ENCODE data around the gene SWT1. TPM values are rescaled to one million over a fixed set of nuclear protein-coding genes. Genes with fewer than 3 reads are reported as not detected.

The SWT1 gene
- 1 to 10 TPM; 3.7 to 3.9 TPM for total RNA-seq

- ChIA-PET POLR2A (no interaction called here), CTCF (interaction anchor here (1.3 to 3.8 kb wide), 2 partner anchors 13 to 161 kb away, joined by 3 to 20 read pairs; partner anchors contain the start of gene IVNS1ABP)
- Mint-ChIP-seq H3K27ac (peak within 1 kb of the TSS; percentile 99), H3K4me3 (peak within 1 kb of the TSS; percentile 99), H3K4me1 (peaks cover 57% of the 10 kb centered on the region), H3K36me3 (ENCODE audit: low read depth) (peaks cover 8% of the 10 kb centered on the region), H3K27me3 (no peaks in the 10 kb centered on the region), H3K9me3 (no peaks in the 10 kb centered on the region)
- peak; percentile 99 for DNase-seq
These were observed at the start of gene SWT1, which contains the start of gene TRMT1L for GRCh38 chr1:185156854-185157598. SWT1 (plus strand) TSS chr1:185157167; CDS start chr1:185160842, 3,675 bp downstream. TRMT1L (minus strand) TSS chr1:185156953; CDS start chr1:185156712, 241 bp downstream.

- Mint-ChIP-seq H3K27ac (no peak overlapping the region), H3K9me3 (peaks cover 19% of the 10 kb centered on the region), H3K27me3 (no peaks in the 10 kb centered on the region), H3K4me3 (no peak overlapping the region), H3K36me3 (ENCODE audit: low read depth) (peaks cover 10% of the 10 kb centered on the region), H3K4me1 (no peaks in the 10 kb centered on the region)
- ChIA-PET POLR2A (no interaction called here), CTCF (interaction anchor here (0.6 kb wide), 1 partner anchor 205 kb away, joined by 3 read pairs; no protein-coding TSS in a partner anchor)
- no peak for DNase-seq
These were observed 48.6 kb upstream of the SWT1 start for GRCh38 chr1:185108321-185108720.

- CTCF ChIA-PET: no interaction called here
These were observed 46.8 kb upstream of the SWT1 start for GRCh38 chr1:185110145-185110544.

GRCh38 chr1:185111873-185112272 lies 45.1 kb upstream of the SWT1 start:
- no peaks in the 10 kb centered on the region for H3K4me1 Mint-ChIP-seq
- no peaks in the 10 kb centered on the region for H3K27me3 Mint-ChIP-seq
- H3K9me3 Mint-ChIP-seq: peaks cover 14% of the 10 kb centered on the region
- ChIA-PET POLR2A (no interaction called here), CTCF (no interaction called here)
- no peak for DNase-seq
- H3K4me3 Mint-ChIP-seq: no peak overlapping the region
- H3K36me3 Mint-ChIP-seq (ENCODE audit: low read depth): peaks cover 9% of the 10 kb centered on the region
- no peak overlapping the region for H3K27ac Mint-ChIP-seq

More at GRCh38 chr1:185110145-185110544, 46.8 kb upstream of the SWT1 start:
- Mint-ChIP-seq H3K4me3 (no peak overlapping the region), H3K36me3 (ENCODE audit: low read depth) (peaks cover 7% of the 10 kb centered on the region), H3K27ac (no peak overlapping the region), H3K4me1 (no peaks in the 10 kb centered on the region), H3K27me3 (no peaks in the 10 kb centered on the region), H3K9me3 (peaks cover 19% of the 10 kb centered on the region)
- POLR2A ChIA-PET: no interaction called here
- DNase-seq: no peak

GRCh38 chr1:185112356-185112755 lies 44.6 kb upstream of the SWT1 start:
- CTCF ChIA-PET: no interaction called here
- Mint-ChIP-seq H3K4me1 (no peaks in the 10 kb centered on the region), H3K9me3 (peaks cover 11% of the 10 kb centered on the region), H3K27me3 (no peaks in the 10 kb centered on the region), H3K36me3 (ENCODE audit: low read depth) (peaks cover 13% of the 10 kb centered on the region), H3K4me3 (no peak overlapping the region), H3K27ac (no peak overlapping the region)
- POLR2A ChIA-PET: no interaction called here
- DNase-seq: no peak

- no peak overlapping the region for H3K27ac Mint-ChIP-seq
- no peak for DNase-seq
- no peaks in the 10 kb centered on the region for H3K27me3 Mint-ChIP-seq
- peaks cover 54% of the 10 kb centered on the region for H3K36me3 Mint-ChIP-seq (ENCODE audit: low read depth)
- peaks cover 2% of the 10 kb centered on the region for H3K9me3 Mint-ChIP-seq
- H3K4me3 Mint-ChIP-seq: no peak overlapping the region
- ChIA-PET CTCF (no interaction called here), POLR2A (no interaction called here)
- no peaks in the 10 kb centered on the region for H3K4me1 Mint-ChIP-seq
These were observed 27.3 kb upstream of the SWT1 start for GRCh38 chr1:185129708-185130107.

- no peak for DNase-seq
- no peaks in the 10 kb centered on the region for H3K4me1 Mint-ChIP-seq
- no peak overlapping the region for H3K27ac Mint-ChIP-seq
- H3K4me3 Mint-ChIP-seq: no peak overlapping the region
- H3K27me3 Mint-ChIP-seq: no peaks in the 10 kb centered on the region
- POLR2A ChIA-PET: no interaction called here
- CTCF ChIA-PET: no interaction called here
- H3K9me3 Mint-ChIP-seq: peaks cover 2% of the 10 kb centered on the region
- H3K36me3 Mint-ChIP-seq (ENCODE audit: low read depth): peaks cover 52% of the 10 kb centered on the region
These were observed 24.4 kb upstream of the SWT1 start for GRCh38 chr1:185132534-185132933.

- CTCF ChIA-PET: no interaction called here
- Mint-ChIP-seq H3K27ac (no peak overlapping the region), H3K9me3 (no peaks in the 10 kb centered on the region), H3K4me1 (no peaks in the 10 kb centered on the region), H3K4me3 (no peak overlapping the region), H3K36me3 (ENCODE audit: low read depth) (peaks cover 51% of the 10 kb centered on the region), H3K27me3 (no peaks in the 10 kb centered on the region)
- DNase-seq: no peak
- POLR2A ChIA-PET: no interaction called here
These were observed 18.9 kb upstream of the SWT1 start for GRCh38 chr1:185137896-185138545.

- Mint-ChIP-seq H3K9me3 (no peaks in the 10 kb centered on the region), H3K4me3 (no peak overlapping the region), H3K27ac (no peak overlapping the region), H3K4me1 (no peaks in the 10 kb centered on the region), H3K36me3 (ENCODE audit: low read depth) (peaks cover 43% of the 10 kb centered on the region), H3K27me3 (no peaks in the 10 kb centered on the region)
- ChIA-PET CTCF (no interaction called here), POLR2A (no interaction called here)
- DNase-seq: no peak
These were observed 17.7 kb upstream of the SWT1 start for GRCh38 chr1:185139246-185139645.

GRCh38 chr1:185144233-185144632 lies 12.7 kb upstream of the SWT1 start:
- Mint-ChIP-seq H3K4me1 (no peaks in the 10 kb centered on the region), H3K36me3 (ENCODE audit: low read depth) (peaks cover 45% of the 10 kb centered on the region), H3K4me3 (no peak overlapping the region), H3K9me3 (no peaks in the 10 kb centered on the region), H3K27ac (no peak overlapping the region), H3K27me3 (no peaks in the 10 kb centered on the region)
- CTCF ChIA-PET: no interaction called here
- POLR2A ChIA-PET: no interaction called here
- no peak for DNase-seq

GRCh38 chr1:185151215-185151614 lies 5.8 kb upstream of the SWT1 start:
- no peaks in the 10 kb centered on the region for H3K9me3 Mint-ChIP-seq
- no peaks in the 10 kb centered on the region for H3K27me3 Mint-ChIP-seq
- no peak overlapping the region for H3K27ac Mint-ChIP-seq
- DNase-seq: no peak
- CTCF ChIA-PET: no interaction called here
- POLR2A ChIA-PET: no interaction called here
- H3K4me3 Mint-ChIP-seq: no peak overlapping the region
- H3K4me1 Mint-ChIP-seq: peaks cover 30% of the 10 kb centered on the region
- peaks cover 37% of the 10 kb centered on the region for H3K36me3 Mint-ChIP-seq (ENCODE audit: low read depth)

- Mint-ChIP-seq H3K4me3 (no peak overlapping the region), H3K27me3 (no peaks in the 10 kb centered on the region), H3K36me3 (ENCODE audit: low read depth) (peaks cover 33% of the 10 kb centered on the region), H3K27ac (no peak overlapping the region), H3K9me3 (no peaks in the 10 kb centered on the region), H3K4me1 (peaks cover 30% of the 10 kb centered on the region)
- CTCF ChIA-PET: interaction anchor here (0.6 kb wide), 1 partner anchor 655 kb away, joined by 3 read pairs; no protein-coding TSS in a partner anchor
- no peak for DNase-seq
- POLR2A ChIA-PET: no interaction called here
These were observed 4.7 kb upstream of the SWT1 start for GRCh38 chr1:185152187-185152767.

GRCh38 chr1:185154912-185155513 lies 2.0 kb upstream of the SWT1 start:
- peaks cover 15% of the 10 kb centered on the region for H3K36me3 Mint-ChIP-seq (ENCODE audit: low read depth)
- peaks cover 46% of the 10 kb centered on the region for H3K4me1 Mint-ChIP-seq
- CTCF ChIA-PET: interaction anchor here (0.5 to 1.3 kb wide), 4 partner anchors 11 to 1040 kb away, joined by 3 to 5 read pairs (median 4); no protein-coding TSS in a partner anchor
- DNase-seq: no peak
- H3K9me3 Mint-ChIP-seq: no peaks in the 10 kb centered on the region
- POLR2A ChIA-PET: no interaction called here
- no peaks in the 10 kb centered on the region for H3K27me3 Mint-ChIP-seq
- H3K4me3 Mint-ChIP-seq: peak overlapping the region; percentile 99
- H3K27ac Mint-ChIP-seq: peak overlapping the region; percentile 97

Measured in activated CD4-positive, alpha-beta T cell treated with anti-CD3 and anti-CD28 coated beads, Interleukin-2, amount 10 ng/mL, durations not matched to agents 7 days and 5 days (primary cell).